Measurements from ENCODE around the gene KIF5C.

Gene KIF5C

DNA sequence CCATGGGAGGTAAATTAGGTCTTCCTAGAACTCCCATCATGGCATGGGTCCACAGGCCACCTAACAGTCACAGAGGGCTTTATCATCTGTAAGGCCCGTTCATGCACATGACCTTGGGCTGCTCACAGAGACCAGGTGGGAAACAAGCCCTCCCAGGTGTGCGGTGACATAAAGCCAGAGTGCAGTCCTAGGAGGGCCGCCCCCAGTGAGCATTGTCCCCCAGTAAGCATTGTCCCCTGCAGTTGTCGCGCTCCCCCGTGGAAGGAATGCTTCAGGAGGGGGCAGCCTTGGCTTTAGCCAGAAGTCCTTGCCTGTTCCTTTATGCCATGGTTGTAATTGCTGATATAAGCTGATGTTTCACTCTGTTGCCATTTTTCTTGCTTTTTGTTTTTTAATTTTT lies 121.8 kb downstream of the KIF5C start:
- no peak for FAIRE-seq

DNA sequence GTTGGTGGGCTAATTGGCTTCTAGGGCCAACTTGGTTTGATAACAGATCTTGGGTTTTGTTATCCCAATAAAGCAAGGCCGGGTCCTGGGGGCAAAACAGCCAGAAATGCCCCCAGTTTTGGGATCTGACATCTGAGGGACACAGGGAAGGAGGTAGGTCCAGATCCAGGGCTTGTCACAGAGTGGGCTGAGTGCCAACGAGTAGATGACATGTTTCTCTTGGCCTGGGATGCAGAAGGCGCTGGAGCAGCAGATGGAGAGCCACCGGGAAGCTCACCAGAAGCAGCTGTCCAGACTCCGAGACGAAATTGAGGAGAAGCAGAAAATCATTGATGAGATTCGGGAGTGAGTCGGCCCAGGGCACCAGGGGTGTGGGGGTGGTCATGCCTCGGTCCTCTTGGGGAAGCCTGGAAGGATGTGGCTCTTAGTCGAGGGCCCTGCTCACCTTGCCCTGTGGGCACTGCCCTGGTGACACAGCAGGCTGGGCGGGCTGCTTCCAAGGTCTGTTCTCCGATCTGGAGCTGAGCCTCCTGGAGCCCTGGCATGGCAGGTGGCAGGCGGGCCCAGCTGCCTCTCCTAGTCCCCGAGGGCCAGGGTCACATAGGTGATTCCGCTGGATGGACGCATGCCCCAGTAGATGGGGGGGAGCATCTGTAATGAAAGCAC lies 123.3 kb downstream of the KIF5C start:
- no peak for FAIRE-seq

DNA sequence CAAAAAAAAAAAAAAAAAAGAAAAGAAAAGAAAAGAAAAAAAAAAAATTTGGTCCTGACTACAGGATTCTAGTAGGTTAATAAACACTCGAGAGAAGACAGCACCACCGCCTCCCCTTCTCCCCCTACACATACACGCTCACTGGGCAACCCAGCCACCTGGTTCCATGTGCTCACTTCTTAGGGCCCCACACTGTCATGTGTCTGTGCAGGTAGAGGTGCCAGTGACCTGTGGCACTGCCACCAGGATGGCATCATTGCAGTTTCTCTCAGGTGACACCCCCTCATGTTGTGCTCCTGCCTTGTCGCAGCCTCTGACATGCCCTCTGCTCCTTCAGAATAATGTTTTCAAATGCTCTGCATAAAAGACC lies 123.8 kb downstream of the KIF5C start:
- no peak for FAIRE-seq

DNA sequence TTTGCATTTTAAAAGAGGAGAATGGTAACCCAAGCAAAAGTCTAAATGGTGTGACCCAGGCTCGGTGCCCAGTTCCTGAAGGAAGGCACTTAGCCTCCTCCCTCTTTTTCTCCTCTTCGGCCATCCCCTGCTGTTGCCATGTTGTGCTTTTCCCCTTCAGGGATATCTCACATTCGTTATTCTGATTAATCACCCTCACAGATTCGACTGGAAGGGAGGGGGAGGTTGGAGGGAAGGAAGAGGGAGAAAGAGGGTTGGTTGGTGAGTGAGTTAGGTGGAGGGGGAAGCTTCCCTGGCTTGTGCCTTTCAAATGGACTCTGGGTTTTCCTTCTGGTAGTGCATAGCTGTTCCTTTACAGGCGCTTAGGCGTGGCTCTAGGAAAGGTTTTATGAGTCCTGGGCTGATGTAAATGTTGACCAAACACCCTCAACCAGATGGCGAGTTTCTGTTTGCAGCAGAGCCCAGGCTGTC lies 124.5 kb downstream of the KIF5C start:
- FAIRE-seq = no peak

DNA sequence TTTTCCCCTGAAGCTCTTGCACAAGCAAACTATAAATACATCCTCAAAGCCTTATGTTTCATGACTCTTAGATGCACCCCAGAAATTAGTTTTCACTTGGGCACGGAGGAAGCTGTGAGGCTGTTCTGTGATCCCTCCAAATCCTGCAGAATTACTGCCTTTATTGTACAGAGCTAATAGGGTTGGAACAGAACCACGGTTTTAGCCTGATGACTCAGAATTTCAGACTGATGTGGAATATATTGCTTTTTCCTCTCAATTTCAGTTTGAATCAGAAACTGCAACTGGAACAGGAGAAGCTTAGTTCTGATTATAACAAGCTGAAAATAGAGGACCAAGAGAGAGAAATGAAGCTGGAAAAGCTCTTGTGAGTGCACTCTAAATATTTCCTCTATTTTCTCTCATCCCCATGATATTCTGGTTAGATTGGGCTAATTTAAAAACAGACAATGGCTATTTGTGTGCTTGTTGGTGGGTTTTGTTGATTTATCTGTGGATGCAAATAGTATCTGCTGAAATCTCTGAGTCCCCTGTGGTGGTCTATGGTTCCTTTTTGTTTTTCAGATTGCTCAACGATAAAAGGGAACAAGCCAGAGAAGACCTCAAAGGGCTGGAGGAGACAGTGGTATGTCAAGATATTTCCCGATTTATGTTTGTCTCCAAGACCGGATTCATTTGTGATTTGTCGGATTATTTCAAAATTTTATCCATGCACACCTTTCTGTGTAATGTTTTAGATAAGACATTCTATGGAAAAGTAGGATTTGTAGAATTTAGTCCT lies 125.3 kb downstream of the KIF5C start:
- no peak for FAIRE-seq

DNA sequence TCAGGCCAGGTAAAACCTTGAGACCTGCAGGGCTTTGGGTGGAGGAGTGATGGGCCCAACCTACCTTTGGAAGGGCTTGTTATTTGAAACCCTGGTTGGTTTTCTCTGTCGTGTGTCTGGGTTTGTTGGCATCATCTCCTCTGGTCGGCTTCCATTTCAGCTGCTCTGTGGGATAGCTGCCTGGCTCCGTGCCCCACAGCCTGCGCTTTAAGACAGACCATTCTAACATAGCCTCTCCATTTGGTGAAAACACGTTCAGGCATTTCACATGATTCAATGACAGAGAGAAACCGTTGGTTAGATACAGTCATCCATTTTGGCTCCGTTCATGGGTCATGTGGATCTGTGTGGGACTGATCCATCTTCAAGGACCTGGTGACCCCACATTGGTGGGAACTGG lies 126.5 kb downstream of the KIF5C start:
- FAIRE-seq = no peak

DNA sequence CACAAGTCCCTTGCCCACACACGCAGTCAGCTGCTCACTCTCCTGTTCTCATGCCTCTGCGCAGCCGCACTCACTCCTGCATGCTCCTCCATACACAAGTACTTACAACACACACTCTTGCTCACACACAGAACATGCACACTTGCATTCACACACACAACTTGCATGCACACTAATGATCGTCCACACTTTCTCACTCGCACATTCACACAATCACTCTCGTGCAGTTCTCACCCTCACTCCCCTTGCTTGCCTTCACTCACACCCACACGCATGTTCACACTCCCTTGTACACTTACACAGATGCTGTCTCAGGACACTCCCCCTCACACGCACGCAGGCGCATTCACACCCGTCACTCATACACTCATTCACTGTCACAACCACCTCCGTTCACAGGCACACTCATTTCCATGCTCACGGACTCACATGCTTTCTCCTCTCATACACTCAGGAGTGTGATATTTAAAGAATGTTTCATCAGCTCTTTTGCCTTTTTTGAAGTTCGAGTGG lies 127.4 kb downstream of the KIF5C start:
- FAIRE-seq = no peak

DNA sequence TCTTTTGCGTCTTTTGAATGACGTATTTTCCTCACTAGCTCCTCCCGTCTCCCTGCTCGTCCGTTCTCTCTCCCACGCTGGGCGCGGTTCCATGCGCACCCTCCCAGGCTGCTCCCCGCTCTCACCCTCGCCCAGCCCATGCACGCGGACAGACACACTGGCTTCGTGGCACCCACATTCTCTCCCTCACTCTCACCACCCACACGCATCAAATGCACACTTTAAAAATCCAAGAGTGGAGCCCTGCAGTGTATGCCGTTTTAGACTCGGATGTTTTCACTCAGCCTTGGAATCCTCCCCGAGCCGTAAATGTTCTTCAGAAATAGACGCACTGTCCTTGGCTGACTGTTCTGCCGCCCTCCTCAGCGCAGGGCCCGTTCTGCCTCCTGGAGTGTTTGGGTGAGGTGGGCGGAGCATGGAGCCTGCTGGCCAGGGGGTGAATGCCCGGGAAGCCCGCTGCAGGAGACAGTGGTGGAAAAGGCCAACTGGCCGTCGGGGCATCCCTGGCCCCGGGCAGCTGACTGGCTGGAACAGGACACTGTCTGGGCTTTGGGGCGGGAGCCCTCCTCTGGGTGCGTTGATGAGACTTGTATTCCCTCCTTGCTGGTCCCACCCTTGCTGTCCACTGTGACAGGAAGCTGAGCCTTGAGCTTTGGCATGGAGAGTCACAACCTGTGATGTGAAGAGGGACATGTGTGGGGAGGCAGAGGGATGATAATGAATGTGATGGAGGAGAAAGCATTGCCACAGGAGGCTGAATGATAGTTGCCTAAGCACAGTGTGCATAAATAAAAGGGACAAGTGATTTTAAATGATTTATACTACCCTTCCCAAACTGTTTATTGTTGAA lies 128.1 kb downstream of the KIF5C start:
- no peak for FAIRE-seq

DNA sequence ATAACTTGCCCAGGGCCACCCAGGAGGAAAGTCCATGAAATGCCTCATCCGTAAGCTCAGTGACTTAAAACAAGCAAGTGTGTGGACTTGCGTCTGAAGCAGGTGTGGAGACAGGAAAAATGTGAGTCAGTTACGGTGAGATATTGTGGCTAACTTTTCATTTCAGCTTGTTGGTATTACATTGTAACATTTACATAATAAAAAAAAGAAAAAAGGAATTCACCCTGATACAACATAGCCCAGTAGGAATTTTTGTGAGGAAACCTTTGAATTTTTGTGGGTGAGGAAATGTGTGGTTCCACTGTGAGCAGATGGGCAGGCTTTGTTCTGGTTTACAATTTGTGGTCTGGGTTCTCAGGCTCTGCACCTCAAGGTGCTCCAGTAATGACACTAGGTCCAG lies 129.8 kb downstream of the KIF5C start:
- no peak for FAIRE-seq

DNA sequence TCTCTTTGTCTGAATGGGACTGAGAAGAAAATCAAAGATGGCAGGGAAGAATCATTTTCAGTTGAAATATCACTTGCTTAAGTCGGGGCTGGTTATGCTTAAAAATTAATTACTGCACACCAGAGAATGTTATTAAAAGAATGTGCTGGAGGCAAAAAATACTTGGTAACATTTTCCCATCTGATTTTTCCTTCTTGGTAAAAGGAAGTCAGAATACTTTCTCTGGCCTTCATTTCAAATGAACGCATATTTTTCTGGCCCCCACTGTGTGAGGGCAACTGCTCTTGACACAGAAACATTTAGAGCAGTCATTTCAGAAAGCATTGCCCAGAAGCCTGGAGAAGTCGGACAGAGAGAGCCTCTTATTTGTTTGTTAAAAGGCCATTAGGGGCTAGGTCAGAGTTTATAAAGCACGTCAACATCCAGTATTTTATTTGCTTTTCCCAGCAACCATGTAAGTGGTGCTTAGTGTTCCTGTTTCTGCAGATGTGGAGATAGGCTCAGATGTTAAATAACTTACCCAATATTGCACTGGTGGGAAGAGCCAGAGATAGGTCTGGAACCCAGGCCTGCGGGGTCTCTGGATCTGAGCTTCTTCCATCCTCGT lies 130.5 kb downstream of the KIF5C start:
- FAIRE-seq = no peak

DNA sequence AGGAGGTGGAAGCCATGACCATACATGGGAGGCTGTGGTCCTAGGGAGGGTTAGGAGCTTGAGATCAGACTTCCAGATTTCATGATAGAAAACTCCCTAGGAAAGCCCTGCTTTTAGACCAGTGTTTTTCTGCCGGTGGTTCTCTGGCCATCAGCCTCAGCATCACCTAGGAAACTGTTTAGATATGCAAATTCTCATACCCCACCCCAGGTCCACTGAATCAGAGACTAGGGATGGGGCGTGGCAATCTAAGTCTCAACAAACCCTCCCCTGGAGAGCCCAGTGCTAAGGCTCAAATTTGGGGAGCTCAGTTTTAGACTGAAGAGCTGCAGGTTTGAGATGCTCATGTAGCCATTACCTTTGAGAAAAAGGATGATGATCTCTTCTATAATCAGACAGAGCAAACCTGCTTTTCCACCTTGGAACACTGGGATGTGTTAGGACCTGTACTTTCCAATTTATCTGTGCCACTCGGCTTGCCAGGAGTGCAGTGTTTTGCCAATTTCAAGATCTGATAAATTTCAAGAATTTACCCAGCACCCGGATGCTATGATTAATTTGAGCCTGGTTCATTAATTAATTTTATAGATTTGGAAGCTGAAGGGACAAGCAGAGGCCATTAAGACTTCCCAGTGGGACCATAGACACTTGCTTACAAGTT lies 132.0 kb downstream of the KIF5C start:
- no peak for FAIRE-seq

DNA sequence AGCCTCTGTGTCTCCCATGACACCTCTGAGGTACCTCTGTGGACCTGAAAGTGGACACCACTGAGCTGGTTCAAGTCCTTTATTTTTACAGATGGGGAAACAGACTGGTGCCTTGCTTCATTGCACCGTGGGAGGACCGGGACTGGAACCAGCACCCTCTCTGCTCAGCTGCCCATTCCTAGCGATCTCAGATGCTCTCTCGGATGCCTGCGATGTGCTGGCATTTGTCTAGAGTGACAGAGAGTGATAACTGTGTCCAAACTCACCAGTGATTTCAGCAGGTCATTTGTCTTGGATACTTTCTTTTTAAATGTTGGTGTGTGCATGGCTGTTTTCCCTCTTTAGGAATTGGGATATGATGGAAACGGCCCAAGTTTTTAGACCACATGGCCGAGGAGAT lies 133.4 kb downstream of the KIF5C start:
- FAIRE-seq = no peak

DNA sequence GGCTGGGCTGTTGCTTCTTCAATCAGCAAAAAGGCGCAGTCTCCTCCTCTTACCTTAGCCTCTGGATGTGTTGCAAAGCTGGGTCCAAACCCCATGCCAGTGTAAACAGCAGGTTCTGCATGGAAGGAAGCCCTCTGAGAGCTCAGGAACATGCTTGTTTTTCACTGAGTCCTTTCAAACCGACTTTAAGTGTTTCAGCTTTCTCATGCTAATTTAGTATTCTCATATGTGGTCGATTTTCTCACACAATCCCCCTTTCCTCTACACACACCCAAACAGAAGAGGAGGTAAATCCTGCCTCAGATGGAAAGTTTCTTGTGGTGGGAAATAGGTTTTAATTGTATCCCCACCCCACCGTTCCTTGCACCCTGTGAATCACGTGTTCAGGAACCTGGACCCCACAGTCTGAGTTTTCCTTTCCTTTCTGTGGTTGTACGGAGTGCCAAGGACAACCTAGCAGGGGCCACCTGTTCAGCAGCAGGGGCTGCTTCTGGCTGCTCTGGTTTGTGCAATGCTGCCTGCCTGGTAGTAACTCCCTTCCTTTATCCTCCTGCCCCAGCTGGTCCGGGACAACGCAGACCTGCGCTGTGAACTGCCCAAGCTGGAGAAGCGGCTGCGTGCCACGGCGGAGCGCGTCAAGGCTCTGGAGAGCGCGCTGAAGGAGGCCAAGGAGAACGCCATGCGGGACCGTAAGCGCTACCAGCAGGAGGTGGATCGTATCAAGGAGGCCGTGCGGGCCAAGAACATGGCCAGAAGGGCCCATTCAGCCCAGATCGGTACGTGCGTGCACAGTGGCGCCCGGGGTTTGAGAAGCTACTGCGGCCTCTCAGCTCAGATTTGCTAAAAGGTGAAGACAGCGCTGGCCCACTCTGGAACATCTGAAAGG lies 134.8 kb downstream of the KIF5C start:
- no peak for FAIRE-seq

DNA sequence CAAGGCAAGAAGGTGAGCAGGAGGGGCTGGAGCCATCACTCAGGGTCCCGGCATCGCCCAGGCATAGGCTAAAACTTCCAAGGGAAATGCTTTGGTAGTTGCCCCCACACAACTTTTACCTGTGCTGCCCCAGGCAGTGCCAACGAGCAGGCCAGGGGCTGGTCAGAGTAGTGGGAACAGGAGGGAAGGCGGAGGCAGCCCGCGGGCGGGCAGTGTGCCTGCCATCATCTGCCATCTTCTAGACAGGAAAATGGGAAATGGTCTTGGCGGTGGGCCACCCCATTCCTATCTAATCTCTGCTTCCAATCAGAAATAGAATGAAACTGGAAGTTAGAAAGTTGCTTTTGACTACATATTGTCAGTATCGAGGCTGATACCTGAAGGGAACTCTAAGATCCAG lies 137.5 kb downstream of the KIF5C start:
- FAIRE-seq = no peak

DNA sequence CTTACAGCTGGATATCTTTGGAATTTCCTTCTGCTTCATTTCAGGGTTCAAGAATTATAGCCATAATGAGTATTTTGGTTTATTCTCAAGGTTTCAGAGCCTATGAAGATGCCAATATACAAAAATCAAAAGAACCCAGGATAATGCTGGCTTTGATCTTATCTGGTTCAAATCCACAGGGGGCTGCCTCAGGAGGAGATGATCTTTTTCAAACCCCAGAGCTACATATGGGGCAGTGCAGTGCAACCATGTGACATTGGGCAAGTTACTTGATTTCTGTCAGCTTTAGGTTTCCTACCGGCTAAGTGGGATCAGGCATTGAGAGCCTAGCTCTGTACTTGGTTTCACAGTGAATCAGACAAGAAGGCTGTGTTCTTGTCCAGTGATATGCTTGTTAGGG lies 140.5 kb downstream of the KIF5C start:
- FAIRE-seq = no peak

DNA sequence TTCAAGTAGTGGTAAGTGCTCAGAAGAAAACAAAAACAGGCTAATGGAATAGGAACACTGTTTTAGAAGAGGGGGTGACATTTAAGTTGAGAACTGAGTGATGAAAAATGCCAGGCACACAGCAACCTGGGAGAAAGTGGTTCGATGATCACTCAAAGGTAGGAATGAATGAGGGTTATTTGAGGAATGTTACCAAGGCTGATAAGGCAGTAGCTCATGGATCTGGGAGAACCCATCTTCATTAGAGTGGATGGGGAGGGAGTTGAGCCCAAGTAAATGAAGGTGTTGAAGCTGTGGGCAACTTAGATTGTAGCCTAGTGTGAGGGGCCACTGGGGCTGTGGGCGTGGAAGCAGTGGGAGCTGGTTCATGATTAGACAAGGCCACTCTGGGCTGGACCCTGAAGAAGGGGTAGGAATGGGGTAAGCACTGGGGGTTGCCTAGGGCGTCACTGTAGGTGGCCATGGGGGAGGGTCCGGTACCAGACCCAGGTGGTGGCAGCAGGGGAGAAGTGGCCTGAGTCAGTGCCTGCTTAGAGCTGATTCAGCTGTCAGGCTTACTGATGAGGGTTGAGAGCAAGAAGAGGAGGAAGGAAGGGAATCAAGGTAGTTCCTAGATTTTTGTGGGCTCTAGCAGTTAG lies 141.0 kb downstream of the KIF5C start:
- no peak for FAIRE-seq

DNA sequence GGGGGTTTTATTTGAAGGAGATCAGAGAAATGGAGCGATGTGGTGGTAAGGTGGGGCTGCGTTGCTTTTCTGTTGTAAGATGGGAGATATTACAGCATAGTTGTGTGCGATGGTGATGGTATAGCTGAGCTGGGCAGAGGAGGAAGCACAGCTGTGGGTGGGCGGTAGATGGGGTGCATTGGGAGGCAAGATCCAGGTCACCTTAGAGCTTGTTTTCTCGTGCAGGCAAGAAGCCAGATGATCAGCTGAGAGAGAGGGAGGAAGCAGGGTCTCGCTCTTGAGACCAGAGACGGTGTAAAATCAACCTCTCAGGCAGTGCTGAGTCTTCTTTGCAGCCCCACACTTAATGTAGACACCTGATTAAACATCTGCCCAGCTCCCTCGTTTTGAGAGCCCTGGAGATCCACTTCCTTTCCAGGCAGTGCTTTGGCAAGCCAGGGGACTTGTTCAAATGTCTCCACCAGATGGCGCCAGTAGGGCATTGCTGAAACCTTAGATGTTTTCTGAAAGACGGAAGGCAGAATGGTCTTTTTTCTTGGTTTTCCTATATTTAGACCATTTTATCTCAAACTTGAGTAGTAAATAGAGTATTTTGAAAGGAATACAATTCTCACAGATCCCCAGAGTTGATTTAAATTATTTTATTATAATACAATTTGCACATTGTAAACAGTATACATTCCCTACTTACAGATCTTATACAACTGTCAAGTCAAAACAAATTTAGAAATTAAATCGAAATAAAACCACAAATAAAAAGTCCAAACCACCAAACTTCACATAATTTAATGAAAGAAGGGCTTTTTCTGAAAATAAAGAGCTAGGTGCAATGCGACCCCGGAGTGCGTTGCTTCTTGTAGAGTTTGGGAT lies 142.3 kb downstream of the KIF5C start:
- no peak for FAIRE-seq

DNA sequence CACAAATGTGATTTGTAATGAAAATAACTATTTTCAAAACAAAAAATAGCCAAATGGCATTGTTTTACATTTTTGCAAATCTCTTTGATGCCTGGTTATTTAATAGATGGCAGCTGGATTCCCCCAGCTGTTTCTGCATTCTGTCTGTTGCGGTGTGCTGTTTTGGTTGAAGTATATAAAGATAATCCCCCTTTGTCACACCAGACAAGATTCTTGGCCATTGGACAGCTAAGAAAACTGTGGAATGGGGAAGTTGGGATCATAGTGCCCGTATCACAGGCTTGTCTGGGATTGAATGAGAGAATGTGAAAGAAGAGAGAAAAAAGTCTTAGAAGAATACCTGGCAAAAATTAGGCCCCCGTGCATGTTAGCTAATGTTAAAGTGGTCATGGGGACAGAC lies 144.0 kb downstream of the KIF5C start:
- FAIRE-seq = no peak

DNA sequence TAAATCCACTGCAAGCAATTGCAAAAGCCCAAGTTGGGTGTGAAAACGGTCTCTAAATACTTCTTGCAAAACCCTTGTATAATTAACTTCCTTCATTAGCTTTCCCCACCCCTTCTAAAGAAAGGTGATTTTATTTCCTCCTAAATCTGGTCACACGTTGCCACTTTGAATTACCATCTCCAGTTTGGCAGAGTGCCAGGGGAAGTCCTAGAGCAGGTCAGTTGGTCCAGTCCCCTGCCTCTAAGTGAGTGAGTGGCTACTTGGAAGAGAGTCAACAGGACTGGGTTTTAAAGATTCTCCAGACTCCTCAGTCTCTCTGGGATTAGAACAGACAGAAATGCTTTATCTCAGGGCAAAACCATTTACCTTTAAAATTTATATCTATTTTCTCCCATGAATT lies 144.7 kb downstream of the KIF5C start:
- no peak for FAIRE-seq

DNA sequence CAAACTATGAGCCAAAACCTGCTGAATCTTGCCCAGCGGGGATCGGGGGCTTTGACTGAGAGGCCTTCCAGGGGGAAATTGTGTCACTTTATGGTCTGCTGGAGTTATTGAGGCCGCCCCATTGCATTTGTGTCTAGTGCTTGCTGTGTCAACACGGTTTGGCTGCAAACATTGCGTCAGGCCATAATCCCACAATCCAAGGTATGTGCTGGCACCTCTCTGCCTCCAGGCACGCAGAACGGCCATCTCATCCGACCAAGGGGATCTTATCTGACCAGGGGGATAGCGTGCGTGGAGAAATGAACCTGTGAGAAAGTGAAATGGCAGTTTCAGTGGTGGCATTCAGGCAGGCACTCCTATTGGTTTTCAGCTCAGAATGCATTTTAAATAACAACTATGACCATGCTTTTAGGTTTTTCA lies 145.4 kb downstream of the KIF5C start:
- no peak for FAIRE-seq
